WERI-Rb-1 (cell line): ENCODE results near the gene NTF3.

Experiments
- DNase-seq: peaks from one replicate; pipeline ENCODE4 v3.0.0-alpha.2; 2020
- H3K27ac ChIP-seq: fragments of 250-450 bp; sonication (Bioruptor Pico); 2 replicates; pipeline ENCODE4 v1.5.1; 2020; ENCODE audit warnings: mild to moderate bottlenecking, moderate library complexity
- H3K27me3 ChIP-seq: fragments of 250-450 bp; sonication (Bioruptor Pico); 2 replicates; pipeline ENCODE4 v1.5.1; 2021; ENCODE audit warnings: mild to moderate bottlenecking, low read depth, moderate library complexity; ENCODE audit not compliant: insufficient read depth, severe bottlenecking
- H3K36me3 ChIP-seq: fragments of 250-450 bp; sonication (Bioruptor Pico); 2 replicates; pipeline ENCODE4 v1.5.1; 2020; ENCODE audit warnings: mild to moderate bottlenecking, moderate library complexity
- H3K4me3 ChIP-seq: 2 replicates; pipeline ENCODE4 v1.5.1; 2011; ENCODE audit warnings: low read depth, mild to moderate bottlenecking, control low read depth, low read length
- H3K9me3 ChIP-seq: fragments of 250-450 bp; sonication (Bioruptor Pico); 2 replicates; pipeline ENCODE4 v1.5.1; 2021; ENCODE audit warnings: mild to moderate bottlenecking, moderate library complexity; ENCODE audit not compliant: severe bottlenecking
- CTCF ChIP-seq: IDR thresholded peaks from 2 replicates; pipeline ENCODE4 v1.5.1; 2011; ENCODE audit warnings: low read depth, mild to moderate bottlenecking, control low read depth, inconsistent platforms, low read length

Gene NTF3

GRCh38 chr12:5460817-5461216 is 28.9 kb downstream of the NTF3 start:
- Histone ChIP-seq H3K36me3 (no peaks in the 10 kb centered on the region), H3K27me3 (no peaks in the 10 kb centered on the region), H3K9me3 (peaks cover 8% of the 10 kb centered on the region), H3K27ac (no peak overlapping the region), H3K4me3 (no peak overlapping the region)
- no peak for TF ChIP-seq CTCF
- no peak for DNase-seq

- no peak overlapping the region for H3K4me3 ChIP-seq
- H3K9me3 ChIP-seq = peaks cover 8% of the 10 kb centered on the region
- H3K27me3 ChIP-seq = no peaks in the 10 kb centered on the region
- no peak for DNase-seq
- H3K36me3 ChIP-seq = no peaks in the 10 kb centered on the region
- TF ChIP-seq CTCF = no peak
- H3K27ac ChIP-seq = no peak overlapping the region
These were observed 30.1 kb downstream of the NTF3 start for GRCh38 chr12:5461966-5462365.

GRCh38 chr12:5464096-5464495 is 32.2 kb downstream of the NTF3 start:
- TF ChIP-seq CTCF = no peak
- no peaks in the 10 kb centered on the region for H3K36me3 ChIP-seq
- no peak for DNase-seq

GRCh38 chr12:5465384-5465783 is 33.5 kb downstream of the NTF3 start:
- Histone ChIP-seq H3K27me3 (no peaks in the 10 kb centered on the region), H3K9me3 (peaks cover 8% of the 10 kb centered on the region), H3K4me3 (no peak overlapping the region), H3K27ac (no peak overlapping the region), H3K36me3 (no peaks in the 10 kb centered on the region)
- no peak for TF ChIP-seq CTCF
- no peak for DNase-seq

More at GRCh38 chr12:5464096-5464495, 32.2 kb downstream of the NTF3 start:
- no peak overlapping the region for H3K4me3 ChIP-seq
- H3K27ac ChIP-seq = no peak overlapping the region
- no peaks in the 10 kb centered on the region for H3K27me3 ChIP-seq
- H3K9me3 ChIP-seq = peaks cover 8% of the 10 kb centered on the region

GRCh38 chr12:5466521-5466960 is 34.6 kb downstream of the NTF3 start:
- H3K27ac ChIP-seq = no peak overlapping the region
- no peaks in the 10 kb centered on the region for H3K36me3 ChIP-seq
- H3K9me3 ChIP-seq = peaks cover 7% of the 10 kb centered on the region
- TF ChIP-seq CTCF = no peak
- no peaks in the 10 kb centered on the region for H3K27me3 ChIP-seq
- no peak overlapping the region for H3K4me3 ChIP-seq
- no peak for DNase-seq

GRCh38 chr12:5467931-5468330 is 36.0 kb downstream of the NTF3 start:
- TF ChIP-seq CTCF = no peak
- H3K27me3 ChIP-seq = no peaks in the 10 kb centered on the region
- DNase-seq = no peak
- H3K9me3 ChIP-seq = no peaks in the 10 kb centered on the region
- H3K27ac ChIP-seq = no peak overlapping the region
- H3K4me3 ChIP-seq = no peak overlapping the region
- H3K36me3 ChIP-seq = no peaks in the 10 kb centered on the region
